ENCODE measurements around the gene RPS6KA4.

Gene RPS6KA4

GRCh38 chr11:64401775-64402174 is 42.8 kb downstream of the RPS6KA4 start:
- Histone ChIP-seq H3K36me3 (ENCODE audit: control insufficient read depth, insufficient read depth, low read length) (no peaks in the 10 kb centered on the region), H3K27me3 (ENCODE audit: control insufficient read depth, insufficient read depth, low read length, poor library complexity, severe bottlenecking) (no peaks in the 10 kb centered on the region)
- 82% methylated on average over 7 of the region's 7 CpGs for WGBS, 2 experiments

DNA sequence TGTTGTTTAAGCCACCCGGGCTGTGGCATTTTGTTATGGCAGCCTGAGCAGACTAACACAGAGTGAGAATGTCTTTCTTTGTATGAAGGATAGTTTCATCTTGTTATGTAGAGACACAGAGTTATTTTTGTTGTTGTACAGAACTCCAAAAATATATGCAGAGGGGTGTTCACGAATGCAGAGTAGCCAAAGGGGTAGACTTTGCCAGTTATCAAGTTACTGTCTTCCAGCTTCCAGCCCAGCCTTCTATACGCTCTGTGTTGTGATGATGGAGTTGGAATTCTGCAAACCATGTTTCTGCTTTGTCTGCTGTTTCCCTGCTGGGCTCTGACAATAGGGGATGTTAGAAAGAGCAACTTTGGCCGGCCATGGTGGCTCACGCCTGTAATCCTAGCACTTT is 44.1 kb downstream of the RPS6KA4 start:
- Histone ChIP-seq H3K27ac (ENCODE audit: insufficient read depth, low read depth, low read length, poor library complexity, severe bottlenecking) (no peak overlapping the region), H3K4me1 (ENCODE audit: control insufficient read depth, insufficient read depth, low read length) (peaks cover 22% of the 10 kb centered on the region), H3K36me3 (ENCODE audit: control insufficient read depth, insufficient read depth, low read length) (no peaks in the 10 kb centered on the region), H3K27me3 (ENCODE audit: control insufficient read depth, insufficient read depth, low read length, poor library complexity, severe bottlenecking) (no peaks in the 10 kb centered on the region), H3K4me3 (ENCODE audit: insufficient read depth, low read depth, low read length) (no peak overlapping the region), H3K9me3 (ENCODE audit: control insufficient read depth, low read length) (no peaks in the 10 kb centered on the region)
- WGBS, 2 experiments: 53 to 61% methylated on average over 5 of the region's 5 CpGs

More at GRCh38 chr11:64401775-64402174, 42.8 kb downstream of the RPS6KA4 start:
- no peaks in the 10 kb centered on the region for H3K9me3 ChIP-seq (ENCODE audit: control insufficient read depth, low read length)
- no peak overlapping the region for H3K4me3 ChIP-seq (ENCODE audit: insufficient read depth, low read depth, low read length)
- peaks cover 17% of the 10 kb centered on the region for H3K4me1 ChIP-seq (ENCODE audit: control insufficient read depth, insufficient read depth, low read length)
- H3K27ac ChIP-seq (ENCODE audit: insufficient read depth, low read depth, low read length, poor library complexity, severe bottlenecking): no peak overlapping the region

DNA sequence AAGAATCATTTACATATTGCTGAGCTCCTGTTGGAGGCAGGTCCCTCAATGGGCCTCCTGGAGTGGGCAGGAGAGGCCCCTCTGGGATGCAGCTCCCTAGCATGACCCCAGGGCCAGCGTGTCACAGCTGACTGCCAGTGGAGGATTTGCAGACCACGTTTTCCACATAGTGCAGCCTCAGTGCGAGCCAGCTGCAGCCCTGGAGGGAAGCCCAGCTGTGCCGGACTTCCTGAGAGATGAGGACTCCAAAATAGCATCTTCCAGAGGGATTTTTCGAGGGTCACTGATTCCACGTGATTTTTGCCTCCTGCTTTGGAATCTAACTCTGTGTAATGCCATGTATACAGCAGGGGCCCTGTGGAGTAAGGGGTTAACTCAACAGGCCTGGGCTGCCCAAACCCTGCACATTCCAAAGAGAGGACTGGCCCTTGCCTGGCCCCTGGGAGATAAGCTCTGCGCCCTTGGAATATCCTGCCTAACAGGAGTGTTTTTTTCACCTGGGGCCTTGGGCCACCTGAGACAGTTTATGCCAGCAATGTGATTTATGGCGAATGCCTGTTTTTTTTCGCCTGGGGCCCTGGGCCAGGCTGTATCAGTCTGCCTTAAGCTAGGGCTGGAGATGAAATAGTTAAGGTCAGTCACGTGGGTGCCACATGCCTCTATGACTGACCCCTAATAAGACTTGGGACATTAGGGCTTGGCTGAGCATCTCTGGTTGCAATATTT is 47.4 kb downstream of the RPS6KA4 start:
- H3K4me3 ChIP-seq (ENCODE audit: insufficient read depth, low read depth, low read length): no peak overlapping the region
- H3K27ac ChIP-seq (ENCODE audit: insufficient read depth, low read depth, low read length, poor library complexity, severe bottlenecking): no peak overlapping the region
- H3K36me3 ChIP-seq (ENCODE audit: control insufficient read depth, insufficient read depth, low read length): no peaks in the 10 kb centered on the region
- 59 to 62% methylated on average over 10 of the region's 10 CpGs for whole genome bisulfite sequencing, 2 experiments
- no peaks in the 10 kb centered on the region for H3K9me3 ChIP-seq (ENCODE audit: control insufficient read depth, low read length)
- peaks cover 28% of the 10 kb centered on the region for H3K4me1 ChIP-seq (ENCODE audit: control insufficient read depth, insufficient read depth, low read length)
- no peaks in the 10 kb centered on the region for H3K27me3 ChIP-seq (ENCODE audit: control insufficient read depth, insufficient read depth, low read length, poor library complexity, severe bottlenecking)

- Histone ChIP-seq H3K27ac (ENCODE audit: insufficient read depth, low read depth, low read length, poor library complexity, severe bottlenecking) (no peak overlapping the region), H3K4me3 (ENCODE audit: insufficient read depth, low read depth, low read length) (no peak overlapping the region), H3K27me3 (ENCODE audit: control insufficient read depth, insufficient read depth, low read length, poor library complexity, severe bottlenecking) (no peaks in the 10 kb centered on the region), H3K4me1 (ENCODE audit: control insufficient read depth, insufficient read depth, low read length) (peaks cover 28% of the 10 kb centered on the region), H3K9me3 (ENCODE audit: control insufficient read depth, low read length) (no peaks in the 10 kb centered on the region), H3K36me3 (ENCODE audit: control insufficient read depth, insufficient read depth, low read length) (no peaks in the 10 kb centered on the region)
- WGBS, 2 experiments: 76 to 83% methylated on average over 11 of the region's 11 CpGs
Observed at GRCh38 chr11:64407221-64407620, 48.3 kb downstream of the RPS6KA4 start.

DNA sequence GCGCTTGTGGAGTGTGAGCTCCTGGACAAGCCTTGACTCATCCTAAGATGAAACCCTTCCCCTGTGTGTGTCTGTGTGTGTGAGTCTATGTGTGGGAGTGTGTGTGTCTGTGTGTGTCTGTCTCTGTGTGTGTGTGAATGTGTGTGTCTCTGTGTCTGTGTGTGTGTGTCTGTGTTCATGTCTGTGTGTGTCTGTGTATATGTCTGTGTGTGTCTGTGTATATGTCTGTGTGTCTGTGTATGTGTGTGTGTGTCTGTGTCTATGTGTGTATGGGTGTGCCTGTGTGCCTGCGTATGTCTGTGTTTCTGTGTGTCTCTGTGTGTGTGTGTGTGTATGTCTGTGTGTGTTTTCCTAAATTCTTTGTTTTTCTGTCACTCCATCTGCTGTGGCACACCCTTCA is 48.7 kb downstream of the RPS6KA4 start:
- Histone ChIP-seq H3K4me1 (ENCODE audit: control insufficient read depth, insufficient read depth, low read length) (peaks cover 28% of the 10 kb centered on the region), H3K9me3 (ENCODE audit: control insufficient read depth, low read length) (no peaks in the 10 kb centered on the region), H3K4me3 (ENCODE audit: insufficient read depth, low read depth, low read length) (no peak overlapping the region), H3K27ac (ENCODE audit: insufficient read depth, low read depth, low read length, poor library complexity, severe bottlenecking) (no peak overlapping the region), H3K36me3 (ENCODE audit: control insufficient read depth, insufficient read depth, low read length) (no peaks in the 10 kb centered on the region), H3K27me3 (ENCODE audit: control insufficient read depth, insufficient read depth, low read length, poor library complexity, severe bottlenecking) (no peaks in the 10 kb centered on the region)
- 95 to 98% methylated on average over 2 of the region's 2 CpGs for WGBS, 2 experiments

- H3K4me1 ChIP-seq (ENCODE audit: control insufficient read depth, insufficient read depth, low read length): peaks cover 28% of the 10 kb centered on the region
- no peak overlapping the region for H3K4me3 ChIP-seq (ENCODE audit: insufficient read depth, low read depth, low read length)
- H3K9me3 ChIP-seq (ENCODE audit: control insufficient read depth, low read length): no peaks in the 10 kb centered on the region
- WGBS, 2 experiments: 89 to 92% methylated on average over 20 of the region's 20 CpGs
- no peaks in the 10 kb centered on the region for H3K36me3 ChIP-seq (ENCODE audit: control insufficient read depth, insufficient read depth, low read length)
- no peak overlapping the region for H3K27ac ChIP-seq (ENCODE audit: insufficient read depth, low read depth, low read length, poor library complexity, severe bottlenecking)
- H3K27me3 ChIP-seq (ENCODE audit: control insufficient read depth, insufficient read depth, low read length, poor library complexity, severe bottlenecking): no peaks in the 10 kb centered on the region
Observed at GRCh38 chr11:64409278-64409677, 50.3 kb downstream of the RPS6KA4 start.

DNA sequence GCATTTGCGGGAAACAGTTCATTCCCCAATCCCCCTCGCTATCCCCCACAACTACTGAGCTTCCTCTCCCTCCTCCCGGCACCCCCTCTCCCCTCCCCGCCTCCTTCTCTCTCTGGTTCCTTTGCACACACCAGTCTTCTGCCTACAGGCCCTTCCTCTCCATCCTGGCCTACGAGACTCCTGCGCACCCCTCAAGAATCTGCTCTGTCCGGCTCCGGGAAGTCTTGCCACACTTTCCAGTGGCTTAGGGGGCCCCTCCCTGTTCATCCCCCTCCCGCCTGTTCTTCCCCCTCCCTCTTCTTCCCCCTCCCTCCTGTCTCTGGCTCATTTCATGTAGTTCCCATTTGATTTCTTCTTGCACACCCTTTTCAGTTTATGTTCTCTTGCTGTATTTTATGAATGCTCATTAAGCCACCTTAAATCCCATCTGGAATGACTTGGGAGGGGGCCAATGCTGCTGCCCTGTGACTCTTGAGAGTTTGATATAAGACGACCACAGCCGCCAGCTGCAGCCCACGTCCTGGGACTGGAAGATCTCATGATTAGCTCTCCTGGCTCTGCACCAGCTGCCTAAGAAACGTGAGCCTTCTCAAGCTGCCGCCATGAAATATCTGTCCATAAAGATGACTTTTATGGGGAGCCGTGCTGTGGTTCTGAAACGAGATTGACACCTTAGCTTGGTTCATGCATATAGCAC is 50.9 kb downstream of the RPS6KA4 start:
- H3K4me1 ChIP-seq (ENCODE audit: control insufficient read depth, insufficient read depth, low read length): peaks cover 29% of the 10 kb centered on the region
- no peaks in the 10 kb centered on the region for H3K9me3 ChIP-seq (ENCODE audit: control insufficient read depth, low read length)
- no peak overlapping the region for H3K4me3 ChIP-seq (ENCODE audit: insufficient read depth, low read depth, low read length)
- WGBS, 2 experiments: 81 to 84% methylated on average over 16 of the region's 16 CpGs
- no peaks in the 10 kb centered on the region for H3K27me3 ChIP-seq (ENCODE audit: control insufficient read depth, insufficient read depth, low read length, poor library complexity, severe bottlenecking)
- H3K36me3 ChIP-seq (ENCODE audit: control insufficient read depth, insufficient read depth, low read length): no peaks in the 10 kb centered on the region
- no peak overlapping the region for H3K27ac ChIP-seq (ENCODE audit: insufficient read depth, low read depth, low read length, poor library complexity, severe bottlenecking)

GRCh38 chr11:64410404-64410734 is 51.4 kb downstream of the RPS6KA4 start:
- Histone ChIP-seq H3K4me3 (ENCODE audit: insufficient read depth, low read depth, low read length) (no peak overlapping the region), H3K9me3 (ENCODE audit: control insufficient read depth, low read length) (no peaks in the 10 kb centered on the region), H3K27ac (ENCODE audit: insufficient read depth, low read depth, low read length, poor library complexity, severe bottlenecking) (no peak overlapping the region), H3K36me3 (ENCODE audit: control insufficient read depth, insufficient read depth, low read length) (no peaks in the 10 kb centered on the region), H3K27me3 (ENCODE audit: control insufficient read depth, insufficient read depth, low read length, poor library complexity, severe bottlenecking) (no peaks in the 10 kb centered on the region), H3K4me1 (ENCODE audit: control insufficient read depth, insufficient read depth, low read length) (peaks cover 32% of the 10 kb centered on the region)
- WGBS, 2 experiments: 92 to 94% methylated on average over 7 of the region's 7 CpGs

DNA sequence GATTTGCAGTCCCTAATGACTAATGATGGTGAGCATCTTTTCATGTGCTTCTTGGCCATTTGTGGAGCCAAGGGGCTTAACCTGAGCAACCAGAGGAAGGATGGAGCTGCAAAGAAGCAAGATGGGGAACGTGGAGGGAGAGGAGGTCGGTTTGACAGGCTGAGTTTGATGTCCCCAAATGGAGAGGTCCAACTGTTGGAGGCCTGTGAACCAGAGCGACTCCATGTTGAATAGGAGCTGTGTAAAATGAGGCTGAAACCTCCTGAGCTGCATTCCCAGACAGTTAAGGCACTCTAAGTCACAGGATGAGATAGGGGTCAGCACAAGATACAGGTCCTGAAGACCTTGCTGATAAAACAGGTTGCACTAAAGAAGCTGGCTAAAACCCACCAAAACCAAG is 54.5 kb downstream of the RPS6KA4 start:
- Histone ChIP-seq H3K27me3 (ENCODE audit: control insufficient read depth, insufficient read depth, low read length, poor library complexity, severe bottlenecking) (no peaks in the 10 kb centered on the region), H3K9me3 (ENCODE audit: control insufficient read depth, low read length) (no peaks in the 10 kb centered on the region), H3K4me3 (ENCODE audit: insufficient read depth, low read depth, low read length) (no peak overlapping the region), H3K4me1 (ENCODE audit: control insufficient read depth, insufficient read depth, low read length) (peaks cover 13% of the 10 kb centered on the region), H3K27ac (ENCODE audit: insufficient read depth, low read depth, low read length, poor library complexity, severe bottlenecking) (no peak overlapping the region), H3K36me3 (ENCODE audit: control insufficient read depth, insufficient read depth, low read length) (no peaks in the 10 kb centered on the region)
- 92 to 94% methylated on average over 3 of the region's 3 CpGs for WGBS, 2 experiments

DNA sequence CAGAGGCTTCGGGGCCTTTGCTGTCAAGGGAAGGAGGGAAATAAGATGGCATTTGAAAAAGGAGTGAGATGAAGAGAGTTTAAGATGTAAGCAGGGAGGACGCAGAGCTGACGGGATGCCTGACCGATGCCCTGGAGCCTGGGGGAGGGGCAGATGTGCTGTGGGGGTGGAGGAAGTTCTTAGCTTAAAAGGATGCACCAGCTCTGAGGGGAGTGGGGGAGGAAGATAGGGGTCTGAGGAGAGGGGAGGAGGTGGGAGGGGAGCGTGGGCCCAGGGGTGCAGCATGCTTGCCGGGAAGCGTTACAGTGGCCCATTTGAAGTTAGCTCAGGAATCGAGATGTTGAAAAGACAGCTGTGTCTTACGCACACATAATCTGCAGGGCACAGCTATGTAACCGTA is 56.3 kb downstream of the RPS6KA4 start:
- H3K4me1 ChIP-seq (ENCODE audit: control insufficient read depth, insufficient read depth, low read length): peaks cover 7% of the 10 kb centered on the region
- no peak overlapping the region for H3K4me3 ChIP-seq (ENCODE audit: insufficient read depth, low read depth, low read length)
- no peaks in the 10 kb centered on the region for H3K9me3 ChIP-seq (ENCODE audit: control insufficient read depth, low read length)
- H3K27me3 ChIP-seq (ENCODE audit: control insufficient read depth, insufficient read depth, low read length, poor library complexity, severe bottlenecking): no peaks in the 10 kb centered on the region
- no peak overlapping the region for H3K27ac ChIP-seq (ENCODE audit: insufficient read depth, low read depth, low read length, poor library complexity, severe bottlenecking)
- no peaks in the 10 kb centered on the region for H3K36me3 ChIP-seq (ENCODE audit: control insufficient read depth, insufficient read depth, low read length)
- 61 to 65% methylated on average over 10 of the region's 10 CpGs for WGBS, 2 experiments
